Neural crest cell (in vitro differentiated cells): ENCODE data around the gene LINGO4. TPM values are rescaled to one million over a fixed set of nuclear protein-coding genes. Genes with fewer than 3 reads are reported as not detected.
A peak's percentile ranks its signal among the peaks of the same experiment; 100 is the strongest.

Experiments
- DNase-seq: peaks from one replicate; pipeline ENCODE4 v3.0.0; 2021; ENCODE audit warnings: low read depth, mixed read lengths, low spot score
- H3K27ac Mint-ChIP-seq: one replicate; pipeline ENCODE4 v1.8.0; 2021; ENCODE audit warnings: mild to moderate bottlenecking, mixed read lengths; ENCODE audit not compliant: unreplicated experiment
- H3K27me3 Mint-ChIP-seq: 2 replicates; pipeline ENCODE4 v1.8.0; 2021; ENCODE audit warnings: low read depth, mild to moderate bottlenecking, mixed read lengths
- H3K36me3 Mint-ChIP-seq: 2 replicates; pipeline ENCODE4 v1.8.0; 2021; ENCODE audit warnings: low read depth, mild to moderate bottlenecking, mixed read lengths
- H3K4me1 Mint-ChIP-seq: 2 replicates; pipeline ENCODE4 v1.8.0; 2021; ENCODE audit warnings: mixed read lengths
- H3K4me3 Mint-ChIP-seq: one replicate; pipeline ENCODE4 v1.8.0; 2021; ENCODE audit warnings: mild to moderate bottlenecking, mixed read lengths
- H3K9me3 Mint-ChIP-seq: 2 replicates; pipeline ENCODE4 v1.8.0; 2021; ENCODE audit warnings: mixed read lengths
- total RNA-seq: library from RNA; stranded (reverse); gene quantifications from 2 replicates; pipeline ENCODE4 v1.2.1, GENCODE V29; 2021
- TF ChIP-seq, protein P1 (sequence below): fragments of 200-600 bp; sonication (generic); conservative IDR thresholded peaks from 2 replicates; pipeline ENCODE4 v1.5.0; 2021; ENCODE audit warnings: antibody characterized with exemption, mild to moderate bottlenecking

LINGO4 gene
- total RNA-seq, 1 donor from 2014 or later, result not detected

DNA sequence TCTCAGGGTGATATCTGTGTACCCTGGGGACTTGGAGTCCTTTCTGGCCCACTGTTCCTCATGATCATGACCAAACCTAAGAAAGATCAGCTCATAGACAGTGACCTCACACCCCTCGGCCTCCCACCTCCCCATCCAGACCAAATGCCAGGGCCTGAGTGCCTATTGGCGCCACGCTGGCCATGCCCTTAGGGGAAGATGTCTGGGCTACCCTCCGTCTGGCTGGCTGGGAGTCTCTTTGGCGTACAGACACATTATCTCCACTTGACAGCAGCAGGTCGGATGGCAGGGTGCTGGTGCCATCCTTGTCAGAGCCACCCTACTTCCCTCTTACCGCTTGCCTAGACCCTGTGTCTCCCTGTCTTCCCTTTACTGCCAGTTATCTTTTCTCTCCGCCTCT is 18.0 kb upstream of the LINGO4 start:
- Mint-ChIP-seq H3K9me3 (no peaks in the 10 kb centered on the region), H3K4me1 (peaks cover 7% of the 10 kb centered on the region), H3K27ac (peak overlapping the region; percentile 94), H3K36me3 (no peaks in the 10 kb centered on the region), H3K4me3 (no peak overlapping the region), H3K27me3 (no peaks in the 10 kb centered on the region)
- no peak for DNase-seq
- TF ChIP-seq, protein P1, sequence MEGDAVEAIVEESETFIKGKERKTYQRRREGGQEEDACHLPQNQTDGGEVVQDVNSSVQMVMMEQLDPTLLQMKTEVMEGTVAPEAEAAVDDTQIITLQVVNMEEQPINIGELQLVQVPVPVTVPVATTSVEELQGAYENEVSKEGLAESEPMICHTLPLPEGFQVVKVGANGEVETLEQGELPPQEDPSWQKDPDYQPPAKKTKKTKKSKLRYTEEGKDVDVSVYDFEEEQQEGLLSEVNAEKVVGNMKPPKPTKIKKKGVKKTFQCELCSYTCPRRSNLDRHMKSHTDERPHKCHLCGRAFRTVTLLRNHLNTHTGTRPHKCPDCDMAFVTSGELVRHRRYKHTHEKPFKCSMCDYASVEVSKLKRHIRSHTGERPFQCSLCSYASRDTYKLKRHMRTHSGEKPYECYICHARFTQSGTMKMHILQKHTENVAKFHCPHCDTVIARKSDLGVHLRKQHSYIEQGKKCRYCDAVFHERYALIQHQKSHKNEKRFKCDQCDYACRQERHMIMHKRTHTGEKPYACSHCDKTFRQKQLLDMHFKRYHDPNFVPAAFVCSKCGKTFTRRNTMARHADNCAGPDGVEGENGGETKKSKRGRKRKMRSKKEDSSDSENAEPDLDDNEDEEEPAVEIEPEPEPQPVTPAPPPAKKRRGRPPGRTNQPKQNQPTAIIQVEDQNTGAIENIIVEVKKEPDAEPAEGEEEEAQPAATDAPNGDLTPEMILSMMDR, result no peak

DNA sequence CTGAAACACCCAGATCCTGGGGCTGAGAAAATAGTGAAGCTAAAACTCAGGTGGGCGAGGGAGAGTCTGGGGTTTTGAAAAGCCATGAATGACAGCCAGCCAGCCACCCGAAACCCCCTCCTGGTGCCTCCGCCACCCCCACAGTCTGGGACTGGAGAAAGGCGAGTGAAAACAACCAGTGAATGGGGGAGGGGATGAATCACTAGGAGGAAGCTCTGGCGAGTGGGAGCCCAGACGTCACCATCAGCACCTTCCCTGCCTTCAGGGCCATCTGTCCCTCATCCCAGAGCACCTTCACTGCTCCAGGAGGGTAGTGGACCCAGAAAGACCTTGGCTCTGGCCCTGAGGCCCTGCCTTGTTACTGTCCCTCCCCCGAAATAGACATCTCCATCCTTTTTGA is 17.2 kb upstream of the LINGO4 start:
- Mint-ChIP-seq H3K27ac (peak overlapping the region; percentile 75), H3K27me3 (no peaks in the 10 kb centered on the region), H3K4me3 (no peak overlapping the region)

DNA sequence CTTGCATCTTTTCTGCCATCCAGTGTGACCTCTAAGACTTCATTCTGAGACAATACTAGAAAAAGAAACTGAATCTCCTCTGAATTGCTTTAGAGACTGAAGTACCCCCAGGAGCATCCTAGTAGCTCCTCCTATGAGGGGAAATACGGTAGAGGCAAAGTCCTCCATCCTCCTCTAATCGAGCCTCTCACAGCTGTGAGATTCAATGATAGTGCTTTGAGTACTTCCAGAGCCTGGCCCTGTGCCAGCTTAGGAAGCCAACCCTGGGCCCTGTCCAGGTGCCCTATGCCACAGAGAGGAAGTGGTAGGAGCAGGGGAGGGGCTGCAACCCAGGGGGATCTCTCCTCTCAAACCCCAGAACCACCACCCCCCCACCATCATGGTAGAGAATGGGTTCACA is 15.7 kb upstream of the LINGO4 start:
- H3K27me3 Mint-ChIP-seq, result no peaks in the 10 kb centered on the region
- no peak for DNase-seq
- H3K4me1 Mint-ChIP-seq, result peaks cover 3% of the 10 kb centered on the region
- no peak overlapping the region for H3K27ac Mint-ChIP-seq
- TF ChIP-seq, protein P1, result no peak
- no peaks in the 10 kb centered on the region for H3K36me3 Mint-ChIP-seq
- no peaks in the 10 kb centered on the region for H3K9me3 Mint-ChIP-seq
- no peak overlapping the region for H3K4me3 Mint-ChIP-seq

More for the DNA sequence above, 17.2 kb upstream of the LINGO4 start:
- TF ChIP-seq, protein P1, result no peak
- Mint-ChIP-seq H3K36me3 (no peaks in the 10 kb centered on the region), H3K4me1 (peaks cover 3% of the 10 kb centered on the region), H3K9me3 (no peaks in the 10 kb centered on the region)
- no peak for DNase-seq

DNA sequence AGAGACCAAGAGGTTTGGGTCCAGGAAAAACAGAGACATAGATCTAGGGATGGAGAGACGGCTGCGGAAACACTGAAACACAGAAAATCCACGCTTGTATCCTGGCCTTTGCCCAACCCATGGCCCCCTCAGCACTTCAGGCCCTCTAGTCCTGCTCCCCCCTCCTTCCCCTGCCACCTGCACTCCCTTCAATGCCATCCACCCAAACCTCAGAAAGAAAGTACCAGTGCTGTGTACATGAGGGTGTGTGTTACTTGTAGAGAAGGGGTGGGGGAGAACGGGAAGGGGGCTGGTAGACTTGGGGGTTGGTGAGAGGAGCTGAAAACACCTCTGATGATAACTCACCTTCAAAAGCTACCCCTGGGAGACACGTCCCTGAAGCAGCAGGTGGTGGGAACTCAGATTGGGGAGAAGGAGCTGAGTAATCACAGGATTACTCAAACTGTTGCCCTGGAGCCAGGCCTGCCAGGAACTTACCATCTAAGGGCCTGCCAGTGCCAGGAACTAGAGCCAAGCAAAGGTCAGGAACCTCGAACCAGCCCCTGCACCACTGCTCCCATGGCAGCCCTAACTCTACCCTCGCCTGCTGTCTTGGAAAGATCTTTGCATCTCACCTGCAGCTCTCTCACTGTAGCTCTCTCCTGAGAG is 14.9 kb upstream of the LINGO4 start:
- TF ChIP-seq, protein P1, result no peak
- H3K27me3 Mint-ChIP-seq, result no peaks in the 10 kb centered on the region
- no peak overlapping the region for H3K4me3 Mint-ChIP-seq
- H3K36me3 Mint-ChIP-seq, result no peaks in the 10 kb centered on the region
- H3K4me1 Mint-ChIP-seq, result no peaks in the 10 kb centered on the region
- no peak for DNase-seq
- no peak overlapping the region for H3K27ac Mint-ChIP-seq
- H3K9me3 Mint-ChIP-seq, result no peaks in the 10 kb centered on the region

DNA sequence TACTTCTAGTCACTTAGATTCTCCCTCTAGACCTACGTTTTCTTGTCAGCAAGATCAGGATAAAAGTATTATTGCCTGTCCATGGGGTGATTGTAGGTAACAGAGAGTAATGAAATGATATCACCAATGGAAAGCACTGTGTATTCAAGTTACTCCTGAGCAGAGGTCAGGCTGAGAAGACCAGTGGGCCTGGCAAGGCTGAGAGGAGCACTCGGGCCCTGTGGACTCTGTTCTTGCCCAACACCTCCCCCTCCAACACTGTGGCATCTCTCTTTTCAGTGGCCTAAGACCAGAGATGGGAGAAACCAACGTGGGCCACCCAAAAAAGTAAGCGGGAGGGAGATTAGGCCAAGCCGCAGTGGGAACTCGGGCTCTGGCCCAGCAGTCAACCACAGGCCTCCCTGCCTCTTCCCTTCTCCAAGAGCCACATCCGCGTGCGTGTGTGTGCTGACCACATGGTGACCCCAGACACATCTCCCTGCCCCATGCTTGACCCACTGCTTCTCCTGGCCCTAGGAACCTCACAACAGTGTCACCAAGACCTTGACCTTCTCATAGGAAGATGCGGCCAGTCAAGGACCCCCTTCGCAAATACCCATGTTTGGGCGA is 14.1 kb upstream of the LINGO4 start:
- DNase-seq, result no peak
- H3K27me3 Mint-ChIP-seq, result no peaks in the 10 kb centered on the region
- H3K4me3 Mint-ChIP-seq, result no peak overlapping the region
- no peaks in the 10 kb centered on the region for H3K36me3 Mint-ChIP-seq
- peak overlapping the region; percentile 36 for H3K27ac Mint-ChIP-seq
- H3K9me3 Mint-ChIP-seq, result no peaks in the 10 kb centered on the region
- H3K4me1 Mint-ChIP-seq, result no peaks in the 10 kb centered on the region
- TF ChIP-seq, protein P1, result no peak
